ENCODE results near the gene DLX1. TPM values are rescaled to one million over a fixed set of nuclear protein-coding genes. Genes with fewer than 3 reads are reported as not detected.

Gene DLX1
- total and polyA plus RNA-seq, 2 of the 8 experiments (the other 6 are each of a cell fraction or from before 2014, with no cell fraction given): 0.11 TPM; not detected in 1

- TF ChIP-seq GABPA (IDR thresholded peaks at IDR 0.05; ENCODE audit: borderline replicate concordance, insufficient read depth, low read length): no peak
These were observed 36.5 kb upstream of the DLX1 start (continued) for GRCh38 chr2:172048508-172049503.

All from H1 (cell line).